GM15510 (cell line): ENCODE measurements around the gene SDR42E2.

Experiments used
- POLR2A ChIP-seq: IDR thresholded peaks from 3 replicates; pipeline ENCODE4 v1.6.1; 2011; ENCODE audit warnings: borderline replicate concordance; ENCODE audit not compliant: insufficient read length; ENCODE audit errors: extremely low read depth

Gene SDR42E2

GRCh38 chr16:22195695-22196558, 33.6 kb downstream of the SDR42E2 start:
- peak; percentile 46 for TF ChIP-seq POLR2A

- TF ChIP-seq POLR2A, result no peak
These were observed 36.4 kb downstream of the SDR42E2 start for GRCh38 chr16:22198547-22199293.

GRCh38 chr16:22202261-22202637, 39.9 kb downstream of the SDR42E2 start:
- no peak for TF ChIP-seq POLR2A

GRCh38 chr16:22203091-22203490, 40.8 kb downstream of the SDR42E2 start:
- TF ChIP-seq POLR2A, result no peak

GRCh38 chr16:22204091-22204655, 41.9 kb downstream of the SDR42E2 start:
- TF ChIP-seq POLR2A, result no peak

GRCh38 chr16:22205577-22206012, 43.3 kb downstream of the SDR42E2 start:
- TF ChIP-seq POLR2A, result no peak

GRCh38 chr16:22206013-22206841, 43.9 kb downstream of the SDR42E2 start, which contains the start of gene EEF2K:
Gene EEF2K (plus strand): TSS chr16:22206278. CDS start chr16:22225730, 19,452 bp downstream.
- TF ChIP-seq POLR2A, result peak; percentile 74

- TF ChIP-seq POLR2A, result no peak
These were observed 44.8 kb downstream of the SDR42E2 start for GRCh38 chr16:22206842-22207714.

GRCh38 chr16:22207715-22208360, 45.5 kb downstream of the SDR42E2 start:
- no peak for TF ChIP-seq POLR2A

- TF ChIP-seq POLR2A, result no peak
These were observed 48.0 kb downstream of the SDR42E2 start for GRCh38 chr16:22210285-22210684.

GRCh38 chr16:22210854-22211253, 48.5 kb downstream of the SDR42E2 start:
- no peak for TF ChIP-seq POLR2A

- TF ChIP-seq POLR2A, result no peak
These were observed 50.9 kb downstream of the SDR42E2 start for GRCh38 chr16:22213236-22213635.

GRCh38 chr16:22213801-22214200, 51.5 kb downstream of the SDR42E2 start:
- TF ChIP-seq POLR2A, result no peak
